GM10266 (cell line): ENCODE results near the gene EEFSEC.

Experiments used
- DNase-seq: peaks from one replicate; pipeline ENCODE4 v3.0.0; 2012; ENCODE audit errors: extremely low spot score
- TF ChIP-seq, protein P1 (sequence below): IDR thresholded peaks from 2 replicates; pipeline ENCODE4 v1.5.1; 2012; ENCODE audit warnings: mild to moderate bottlenecking, low read depth; ENCODE audit not compliant: control insufficient read depth, insufficient read depth; ENCODE audit errors: missing control alignments

EEFSEC gene

DNA sequence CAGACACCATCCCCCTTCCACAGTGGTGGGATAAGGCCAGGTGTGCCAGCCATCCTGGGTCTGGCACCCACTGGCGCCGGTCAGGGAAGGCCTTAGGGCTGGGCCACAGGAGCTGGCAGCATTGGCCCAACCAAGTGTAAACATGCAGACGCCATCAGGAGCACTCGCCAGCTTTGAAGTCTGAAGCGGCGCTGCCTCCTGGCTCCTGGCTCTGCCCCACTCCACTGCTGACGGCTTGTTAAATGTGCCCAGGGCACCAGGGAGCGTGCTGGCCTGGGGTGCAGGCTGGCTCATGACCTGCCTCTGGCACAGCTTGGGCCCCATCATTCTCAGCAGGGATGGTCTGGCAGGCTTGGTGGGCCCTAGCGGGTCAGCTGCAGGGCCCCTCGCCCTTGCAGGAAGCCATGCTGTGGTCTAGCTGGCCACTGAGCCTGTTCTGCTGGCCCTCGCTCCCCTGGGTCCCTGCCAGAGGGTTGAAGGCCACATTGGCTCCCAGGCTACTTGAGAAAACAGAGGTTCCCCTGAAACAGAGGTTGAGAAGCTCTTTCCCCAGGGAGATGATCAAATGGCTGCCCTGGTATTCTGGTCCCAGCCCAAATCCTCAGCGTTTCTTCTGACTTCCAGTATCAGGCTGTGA, 196.8 kb downstream of the EEFSEC start:
- TF ChIP-seq, protein P1, sequence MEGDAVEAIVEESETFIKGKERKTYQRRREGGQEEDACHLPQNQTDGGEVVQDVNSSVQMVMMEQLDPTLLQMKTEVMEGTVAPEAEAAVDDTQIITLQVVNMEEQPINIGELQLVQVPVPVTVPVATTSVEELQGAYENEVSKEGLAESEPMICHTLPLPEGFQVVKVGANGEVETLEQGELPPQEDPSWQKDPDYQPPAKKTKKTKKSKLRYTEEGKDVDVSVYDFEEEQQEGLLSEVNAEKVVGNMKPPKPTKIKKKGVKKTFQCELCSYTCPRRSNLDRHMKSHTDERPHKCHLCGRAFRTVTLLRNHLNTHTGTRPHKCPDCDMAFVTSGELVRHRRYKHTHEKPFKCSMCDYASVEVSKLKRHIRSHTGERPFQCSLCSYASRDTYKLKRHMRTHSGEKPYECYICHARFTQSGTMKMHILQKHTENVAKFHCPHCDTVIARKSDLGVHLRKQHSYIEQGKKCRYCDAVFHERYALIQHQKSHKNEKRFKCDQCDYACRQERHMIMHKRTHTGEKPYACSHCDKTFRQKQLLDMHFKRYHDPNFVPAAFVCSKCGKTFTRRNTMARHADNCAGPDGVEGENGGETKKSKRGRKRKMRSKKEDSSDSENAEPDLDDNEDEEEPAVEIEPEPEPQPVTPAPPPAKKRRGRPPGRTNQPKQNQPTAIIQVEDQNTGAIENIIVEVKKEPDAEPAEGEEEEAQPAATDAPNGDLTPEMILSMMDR = no peak
- no peak for DNase-seq

DNA sequence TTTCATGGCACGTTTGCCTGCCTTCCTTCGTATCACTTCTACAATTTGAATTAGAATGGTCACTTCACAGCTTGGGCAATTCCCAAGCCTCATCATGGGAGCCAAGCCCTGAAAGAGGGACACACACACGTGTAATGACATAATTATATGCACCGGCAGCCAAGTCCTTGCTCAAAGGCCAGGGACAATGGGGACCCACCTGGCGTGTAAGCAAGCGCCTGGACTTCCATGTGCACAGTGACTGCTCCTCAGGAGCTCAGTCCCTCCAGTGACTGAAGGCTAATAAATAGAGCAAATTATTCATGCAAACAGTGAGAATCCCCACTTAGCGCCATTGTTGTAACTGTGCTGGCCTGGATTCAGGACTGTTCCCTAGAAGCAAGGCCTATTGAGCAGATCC, 198.3 kb downstream of the EEFSEC start:
- DNase-seq = no peak

DNA sequence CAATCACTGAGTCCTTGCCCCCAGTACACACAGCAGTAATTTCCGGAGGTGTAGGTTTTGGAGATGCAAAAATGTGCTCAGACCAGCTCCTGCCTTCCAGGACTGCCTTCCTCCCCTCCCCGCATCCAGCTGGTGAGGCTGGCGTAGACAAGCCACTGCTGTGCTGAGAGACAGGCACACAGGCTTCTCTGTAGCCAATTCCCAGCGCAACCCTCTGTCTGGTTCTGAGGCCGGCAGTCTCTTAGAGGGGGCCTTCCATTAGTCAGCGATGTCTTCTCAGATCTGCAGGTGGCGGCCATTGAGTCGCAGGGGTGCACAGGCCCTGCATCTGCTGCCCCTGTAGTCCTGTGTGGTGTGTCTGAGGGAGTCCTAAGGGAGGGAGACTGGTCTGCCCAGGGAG, 199.0 kb downstream of the EEFSEC start:
- no peak for DNase-seq
- TF ChIP-seq, protein P1 = no peak

More for the DNA sequence above, 198.3 kb downstream of the EEFSEC start:
- TF ChIP-seq, protein P1 = no peak

DNA sequence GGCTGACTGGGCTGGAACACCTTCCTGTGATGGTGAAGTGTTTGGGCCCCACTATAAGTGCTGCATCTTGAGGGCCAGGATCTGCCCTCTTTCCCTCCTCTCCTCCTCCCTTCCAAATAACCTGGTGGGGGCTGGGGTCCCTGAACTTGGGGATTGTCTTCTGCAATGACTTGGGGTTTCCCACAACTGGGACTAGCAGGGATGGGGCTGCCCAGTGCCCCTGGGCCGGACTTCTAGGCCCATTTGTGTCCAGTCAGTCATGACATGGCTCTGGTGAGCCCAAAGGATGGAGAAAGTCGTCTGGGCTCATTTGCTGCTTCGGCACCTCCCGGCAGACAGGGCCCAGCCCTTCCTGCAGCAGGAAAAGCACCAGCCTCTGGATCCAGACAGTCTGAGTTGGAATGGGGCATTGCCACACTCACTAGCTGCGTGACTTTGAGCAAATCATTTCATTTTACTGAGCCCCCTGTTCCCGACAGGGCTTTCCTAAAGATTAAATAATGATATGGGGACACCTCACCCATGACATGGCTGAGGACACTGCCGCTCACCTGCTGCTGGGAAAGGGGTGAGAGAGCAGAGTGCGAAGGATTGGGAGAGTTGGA, 200.2 kb downstream of the EEFSEC start:
- no peak for DNase-seq
- TF ChIP-seq, protein P1 = no peak

DNA sequence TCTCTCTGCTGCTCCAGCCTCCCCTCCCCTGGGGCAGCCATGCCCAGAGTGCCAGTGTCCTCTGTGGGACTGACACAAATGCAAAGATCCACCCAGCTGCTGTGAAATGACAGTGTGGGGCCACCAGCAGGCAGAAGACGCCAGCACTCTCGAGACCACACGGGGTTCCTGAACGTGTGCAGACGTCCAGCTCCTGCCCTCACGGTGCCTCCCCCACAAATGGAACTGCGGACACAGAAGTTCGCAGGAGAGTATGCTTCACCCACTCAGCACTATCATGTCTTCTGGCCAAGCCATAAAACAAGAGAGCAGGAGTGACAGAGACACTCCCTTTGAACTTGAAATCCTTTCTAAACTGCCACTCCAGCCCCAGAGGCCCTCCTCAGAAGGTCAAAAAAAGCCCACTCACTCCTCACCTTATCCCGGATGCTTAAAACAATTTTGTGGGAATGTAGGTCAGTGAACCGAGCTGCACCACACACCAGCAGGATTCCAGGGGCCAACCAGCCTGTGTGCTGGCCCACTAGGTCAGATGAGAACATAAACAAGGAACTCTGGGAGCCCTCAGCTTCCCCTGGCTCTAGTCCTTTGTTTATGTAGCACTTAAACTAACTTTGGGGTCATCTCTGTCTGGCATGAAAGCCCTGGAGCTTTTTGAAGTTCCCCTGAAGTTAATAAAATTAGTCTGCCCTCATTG, 200.9 kb downstream of the EEFSEC start:
- no peak for DNase-seq
- TF ChIP-seq, protein P1 = no peak

DNA sequence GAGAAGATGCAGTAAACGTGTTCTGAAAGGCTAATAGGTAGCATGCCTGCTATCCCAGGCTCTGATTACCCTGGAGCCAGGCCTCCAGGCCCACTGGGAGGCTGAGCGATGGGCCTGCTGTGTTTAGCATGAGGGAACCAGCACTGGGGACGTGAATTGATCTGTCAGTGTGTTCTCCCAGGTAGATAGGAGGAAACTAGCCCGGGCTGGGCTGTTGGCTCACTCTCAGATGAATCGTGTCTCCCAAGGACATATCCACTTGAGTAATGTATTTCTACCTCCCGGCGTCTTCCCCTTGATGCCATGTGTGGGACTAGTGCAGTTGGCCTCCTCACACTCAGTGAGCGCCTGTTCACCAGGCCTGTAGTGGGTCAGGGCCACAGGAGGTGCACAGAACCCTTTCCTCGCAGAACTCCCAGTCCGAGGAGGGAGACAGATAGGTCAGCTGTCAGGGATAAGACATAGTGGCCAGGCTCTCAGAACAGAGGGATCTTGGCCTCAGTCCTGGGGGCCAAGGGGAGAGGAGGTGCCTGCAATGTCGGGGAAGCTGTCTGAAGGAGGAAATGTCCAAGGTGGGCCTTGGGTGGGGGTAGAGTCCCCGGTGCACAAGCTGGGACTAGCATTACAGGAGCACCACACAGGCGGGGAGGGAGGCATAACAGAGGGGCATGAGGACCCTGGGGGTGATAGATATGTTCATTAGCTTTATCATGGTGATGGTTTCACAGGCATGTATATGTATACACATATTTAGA, 201.7 kb downstream of the EEFSEC start:
- TF ChIP-seq, protein P1 = no peak
- DNase-seq = no peak
